Stimulated activated CD4-positive, alpha-beta T cell treated with anti-CD3 and anti-CD28 coated beads, Interleukin-4, amount 100 ng/mL, for 24 hours (primary cell): ENCODE data around the gene C8G.

Experiments
- DNase-seq: peaks from one replicate; pipeline ENCODE4 v3.0.0-alpha.2; 2020

The C8G gene

DNA sequence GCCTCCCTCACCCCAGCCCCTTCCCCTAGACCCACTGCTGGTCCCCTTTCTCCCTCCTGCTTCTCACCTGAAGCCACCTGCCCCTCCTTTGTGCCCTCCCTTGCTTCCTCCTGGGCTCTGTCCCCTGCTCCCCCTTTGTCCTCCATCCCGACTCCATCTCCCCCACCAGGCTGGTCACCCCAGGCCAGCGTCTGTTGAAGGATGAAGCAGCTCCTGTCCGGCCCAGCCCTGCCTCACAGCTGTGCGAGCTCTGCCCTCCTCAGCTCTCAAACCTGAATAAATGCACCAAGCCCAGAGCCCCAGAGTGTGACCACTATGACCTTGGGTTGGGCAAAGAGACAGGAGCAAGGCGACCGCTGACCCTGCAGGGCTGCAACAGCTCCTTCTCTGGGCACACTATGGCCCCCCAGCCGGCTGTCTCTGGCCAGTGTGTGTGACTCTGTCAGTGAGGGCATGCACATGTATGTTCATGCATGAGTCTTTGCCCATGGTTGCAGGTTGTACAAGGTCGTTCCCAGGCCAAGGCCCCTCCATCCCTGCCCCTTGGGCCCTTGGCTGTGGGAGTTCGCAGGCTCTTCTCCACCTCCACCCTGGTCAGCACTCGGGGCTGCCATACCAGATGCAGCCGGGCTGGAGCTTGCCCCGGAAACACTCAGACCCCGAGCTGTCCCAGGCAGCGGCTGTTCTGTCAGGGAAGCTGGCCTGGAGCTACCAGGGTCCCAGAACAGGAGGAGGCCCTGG, 10.3 kb downstream of the C8G start:
- no peak for DNase-seq

- DNase-seq, result no peak
Observed at GRCh38 chr9:136955943-136956335, 10.9 kb downstream of the C8G start.

DNA sequence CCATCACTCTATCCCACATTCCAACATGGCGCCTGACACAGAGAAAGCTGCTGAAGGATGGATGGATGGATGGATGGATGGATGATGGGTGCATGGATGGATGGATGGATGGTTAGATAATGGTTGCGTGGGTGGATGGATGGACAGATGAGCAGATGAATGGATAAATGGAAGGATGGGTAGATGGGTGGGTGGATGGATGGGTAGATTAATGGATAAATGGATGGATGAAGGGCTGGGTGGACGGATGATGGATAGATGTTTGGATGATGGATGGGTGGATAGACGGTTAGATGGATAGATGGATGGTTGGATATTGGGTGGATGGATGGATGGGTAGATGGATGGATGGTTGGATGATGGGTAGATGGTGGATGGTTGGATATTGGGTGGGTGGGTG, 11.6 kb downstream of the C8G start:
- no peak for DNase-seq

DNA sequence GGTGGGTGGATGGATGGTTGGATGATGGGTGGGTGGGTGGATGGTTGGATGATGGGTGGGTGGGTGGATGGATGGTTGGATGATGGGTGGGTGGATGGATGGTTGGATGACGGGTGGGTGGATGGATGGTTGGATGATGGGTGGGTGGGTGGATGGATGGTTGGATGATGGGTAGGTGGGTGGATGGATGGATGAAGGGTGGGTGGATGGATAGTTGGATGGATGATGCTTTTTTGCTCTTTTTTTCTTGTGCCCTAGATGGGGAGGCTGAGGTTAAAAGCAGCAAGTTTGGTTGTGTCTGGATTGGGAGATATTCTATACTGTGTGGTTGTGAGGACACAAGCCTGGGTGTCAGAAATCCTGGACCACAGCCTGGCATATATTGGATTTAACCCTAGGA, 12.4 kb downstream of the C8G start:
- no peak for DNase-seq

DNA sequence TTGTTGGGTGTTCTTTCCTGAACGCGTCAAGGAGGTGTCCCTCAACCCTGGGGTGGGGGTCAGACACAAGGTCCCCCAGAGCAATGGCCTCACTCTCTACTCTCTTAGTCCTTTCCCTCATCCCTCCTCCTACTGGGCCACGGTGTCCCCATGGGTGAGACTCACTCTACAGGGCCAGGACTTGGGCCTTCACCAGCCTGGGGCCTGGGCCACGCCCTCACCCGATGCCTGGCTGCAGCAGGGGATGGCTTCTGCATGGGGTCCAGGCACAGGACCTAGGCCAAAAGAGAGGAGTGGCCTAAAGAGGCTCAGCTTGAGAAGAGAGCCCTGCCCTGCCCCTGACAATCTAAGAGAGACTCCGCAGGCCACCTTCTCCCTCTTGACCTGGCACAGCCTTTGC, 12.9 kb downstream of the C8G start:
- DNase-seq, result no peak

DNA sequence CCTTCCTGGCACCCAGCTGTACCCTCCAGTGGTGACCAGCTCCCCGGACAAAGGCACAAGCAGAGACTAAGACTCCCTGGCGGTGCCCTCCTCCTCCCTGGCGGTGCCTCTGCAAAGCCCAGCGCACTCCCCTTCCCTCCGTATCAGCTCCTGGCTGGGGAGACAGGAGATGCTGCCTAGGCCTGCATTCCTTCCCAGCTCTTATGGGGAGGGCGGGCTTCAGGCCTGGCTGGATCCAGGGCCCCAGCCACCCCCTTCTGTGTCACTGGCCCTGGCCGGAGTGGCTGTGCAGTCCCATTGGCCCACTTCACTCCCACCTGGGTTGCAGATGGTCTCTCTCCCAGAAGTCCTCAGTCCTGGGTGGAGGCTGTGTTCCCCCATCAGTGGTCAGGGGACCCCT, 13.4 kb downstream of the C8G start:
- DNase-seq, result no peak

- no peak for DNase-seq
Observed at GRCh38 chr9:136958898-136959850, 14.1 kb downstream of the C8G start.

- no peak for DNase-seq
Observed at GRCh38 chr9:136960212-136960937, 15.3 kb downstream of the C8G start.

DNA sequence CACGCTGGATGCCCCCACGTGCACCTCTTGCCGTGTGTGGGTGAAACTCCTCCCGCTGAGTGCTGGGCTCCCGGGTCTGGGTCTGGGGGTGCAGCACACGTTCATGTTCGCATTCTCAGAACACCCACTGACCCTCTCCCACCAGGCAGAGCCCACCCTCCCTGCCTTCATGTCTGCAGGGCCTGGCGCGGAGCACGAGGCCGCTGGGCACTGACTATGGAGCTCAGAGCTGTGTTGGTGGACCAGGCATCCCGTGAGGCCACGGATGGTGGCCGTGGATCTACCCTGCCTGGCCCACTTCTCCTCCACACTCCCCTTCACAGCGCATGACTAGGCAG, 15.9 kb downstream of the C8G start:
- DNase-seq, result no peak

DNA sequence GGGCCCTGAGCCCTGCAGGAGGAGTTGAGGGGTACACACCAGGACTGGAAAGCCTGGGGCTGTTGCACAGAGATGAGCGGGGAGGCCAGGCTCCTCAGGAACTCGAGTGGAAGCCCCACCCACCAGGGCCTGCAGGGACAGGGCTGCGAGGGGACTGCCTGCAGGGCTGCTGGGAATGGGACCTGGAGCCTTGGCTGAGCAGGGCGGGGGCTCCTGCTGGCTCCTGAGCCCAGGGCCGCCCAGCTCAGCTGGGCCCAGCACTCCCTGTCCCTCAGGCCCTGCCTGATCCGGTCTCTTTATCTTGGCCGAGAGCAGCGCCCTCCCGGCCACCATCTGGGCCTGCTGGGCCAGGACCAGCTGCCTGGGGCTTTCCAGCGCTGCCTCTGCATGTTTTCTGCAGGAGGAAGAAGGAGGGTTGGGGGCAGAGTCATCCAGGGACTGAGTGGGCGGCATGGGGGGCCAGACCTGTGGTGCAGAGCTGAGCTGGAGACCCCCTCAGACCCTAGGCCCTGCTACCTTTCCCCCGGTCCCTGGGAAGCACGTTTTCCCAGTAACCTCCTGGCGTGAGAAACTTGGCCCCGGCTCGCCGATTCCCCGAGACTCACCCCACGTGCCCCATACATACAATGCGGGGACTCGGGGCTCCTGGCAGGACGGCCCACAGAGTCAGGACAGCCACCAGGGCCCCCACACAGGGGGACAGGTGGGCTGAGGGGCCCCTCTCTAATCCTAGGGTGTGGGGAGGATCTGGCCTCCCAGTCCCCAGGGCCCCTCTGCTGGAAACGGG, 16.4 kb downstream of the C8G start:
- DNase-seq, result no peak

DNA sequence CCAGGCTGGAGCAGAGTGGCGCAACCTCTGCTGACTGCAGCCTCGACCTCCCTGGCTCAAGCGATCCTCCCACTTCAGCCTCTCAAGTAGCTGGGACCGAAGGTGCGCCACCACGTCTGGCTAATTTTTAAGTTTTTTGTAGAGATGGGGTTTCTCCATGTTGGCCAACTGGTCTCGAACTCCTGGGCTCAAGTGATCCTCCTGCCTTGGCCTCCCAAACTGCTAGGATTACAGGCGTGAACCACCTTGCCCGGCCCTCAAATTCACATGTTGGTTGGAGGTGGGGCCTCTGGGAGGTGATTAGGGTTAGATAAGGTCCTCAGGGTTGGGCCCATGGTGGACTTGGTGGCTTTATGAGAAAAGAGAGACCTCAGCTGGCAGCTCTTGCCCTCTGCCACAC, 17.1 kb downstream of the C8G start:
- DNase-seq, result no peak

DNA sequence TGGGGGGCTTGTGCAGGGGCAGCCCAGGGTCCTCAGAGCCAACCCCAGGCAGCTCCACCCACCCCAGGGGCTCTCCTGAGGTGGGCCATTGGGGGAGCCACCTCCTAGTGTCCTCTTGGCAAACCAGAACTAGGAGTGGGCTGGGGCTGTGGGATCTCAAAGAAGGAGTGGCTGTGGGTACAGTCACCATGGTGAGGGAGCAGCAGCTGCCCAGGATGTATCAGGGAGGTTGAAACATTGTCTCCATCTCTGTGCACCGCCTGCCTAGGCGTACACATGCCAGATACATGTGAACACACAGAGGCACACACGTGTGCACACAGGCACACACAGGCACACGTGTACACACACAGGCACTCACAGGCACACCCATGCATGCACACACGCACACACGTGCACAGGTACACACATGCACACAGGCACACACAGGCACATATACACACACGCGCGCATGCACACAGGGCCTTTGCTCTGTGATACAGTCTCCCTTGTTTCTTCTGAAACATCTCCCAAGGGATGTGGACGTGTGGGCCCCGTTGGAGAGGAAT, 17.7 kb downstream of the C8G start:
- no peak for DNase-seq

GRCh38 chr9:136963341-136963740, 18.3 kb downstream of the C8G start:
- DNase-seq, result no peak

DNA sequence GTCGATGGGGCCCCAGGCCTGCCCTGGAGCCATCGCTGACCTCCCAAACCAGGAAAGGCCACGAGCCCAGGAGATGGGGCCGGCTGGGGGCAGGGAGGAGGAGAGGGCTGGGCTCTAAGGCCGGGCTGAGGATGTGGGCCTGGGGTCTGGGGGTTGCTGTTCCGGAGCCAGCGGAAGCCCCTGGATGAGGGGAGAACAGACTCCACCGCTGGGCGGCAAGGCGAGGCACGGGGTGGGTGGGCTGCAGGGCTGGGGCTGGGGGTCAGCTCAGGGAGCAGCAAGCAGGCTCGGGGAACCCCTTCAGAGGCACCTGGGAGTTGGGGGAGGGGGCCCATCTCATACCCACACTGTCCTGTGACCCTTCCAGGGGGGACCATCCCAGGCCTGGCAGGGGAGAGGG, 18.7 kb downstream of the C8G start:
- DNase-seq, result no peak

DNA sequence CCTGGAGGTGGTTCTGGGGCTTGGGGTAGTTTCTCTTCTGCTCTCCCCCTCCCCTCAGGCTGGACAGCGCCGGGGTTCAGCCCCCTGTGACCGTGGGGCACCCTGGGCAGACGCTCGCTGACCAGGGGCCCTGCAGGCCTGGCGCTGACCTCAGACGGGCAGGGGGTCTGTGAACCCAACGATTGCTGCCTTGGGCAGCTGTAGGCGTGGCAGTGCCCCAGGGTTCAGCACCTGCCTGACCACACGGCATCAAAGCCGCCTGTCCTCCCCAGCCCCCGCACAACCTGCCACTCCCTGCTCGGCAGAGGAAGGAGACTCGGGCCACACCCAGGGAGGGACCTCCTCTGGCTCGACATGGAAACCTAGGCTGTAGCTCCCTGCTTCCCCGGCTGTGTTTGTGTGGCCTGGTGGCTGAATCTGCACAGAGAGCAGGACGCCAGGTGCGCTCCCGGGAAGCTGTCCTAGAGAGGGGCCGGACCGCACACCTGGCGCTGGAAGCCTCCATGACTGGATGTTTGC, 19.2 kb downstream of the C8G start:
- DNase-seq, result no peak

DNA sequence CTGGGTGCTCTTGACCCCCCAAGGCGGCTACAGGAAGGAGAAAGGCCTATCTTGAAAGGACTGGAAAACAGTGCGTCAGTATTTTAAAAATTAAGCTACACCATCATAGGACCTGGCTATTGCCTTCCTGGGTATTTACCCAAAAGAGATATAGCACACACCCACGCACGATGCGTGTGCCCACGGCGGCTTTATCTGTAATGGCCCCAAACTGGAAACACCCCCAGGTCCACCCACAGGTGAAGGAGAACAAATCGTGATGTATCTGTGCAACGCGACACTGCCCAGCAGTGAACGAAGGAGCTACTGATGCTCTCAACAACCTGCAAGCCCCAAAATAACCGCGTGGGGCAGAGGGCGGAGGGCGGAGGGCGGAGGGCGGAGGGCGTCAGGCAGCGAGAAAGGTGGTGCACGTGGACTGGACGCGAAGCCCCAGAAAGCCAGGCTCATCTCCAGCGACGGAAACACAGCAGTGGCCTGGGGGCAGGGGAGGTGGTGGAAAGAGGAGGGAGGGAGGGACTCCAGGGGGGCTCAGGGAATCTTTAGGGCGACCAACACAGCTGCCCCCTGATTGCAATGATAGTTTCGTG, 19.9 kb downstream of the C8G start:
- no peak for DNase-seq

DNA sequence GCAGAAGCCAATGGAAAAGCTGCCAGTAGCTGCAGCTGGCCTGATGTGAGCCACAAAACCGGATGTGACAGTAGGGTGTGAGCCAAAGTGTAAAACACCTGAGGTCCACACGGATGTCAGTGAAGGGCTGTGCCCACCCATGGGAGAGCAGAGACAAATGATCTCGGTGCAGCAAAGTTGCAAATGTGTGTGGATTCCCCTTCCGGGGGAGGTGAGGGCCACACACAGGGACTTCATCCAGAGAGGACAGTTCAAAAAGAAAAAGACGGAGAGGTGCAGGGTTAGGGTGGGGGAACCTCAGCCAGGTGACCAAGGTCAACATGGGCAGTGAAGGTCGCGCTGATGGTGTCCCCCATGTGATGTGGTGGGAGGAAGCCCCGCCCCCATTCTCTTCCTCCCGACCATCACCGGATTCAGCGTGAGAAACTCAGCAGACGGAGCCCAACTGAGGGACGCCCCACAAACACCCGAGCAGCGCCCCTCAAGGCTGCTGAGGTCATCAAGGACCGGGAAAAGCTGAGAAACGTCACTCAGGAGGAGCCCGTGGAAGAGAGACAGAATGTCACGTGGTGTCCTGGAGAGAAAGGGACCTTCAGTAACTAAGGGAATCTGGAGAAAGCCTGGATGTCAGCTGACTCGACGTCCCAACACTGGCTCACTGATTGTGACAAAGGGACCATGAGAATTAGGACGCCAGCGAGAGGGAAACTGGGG, 20.9 kb downstream of the C8G start:
- DNase-seq, result no peak

GRCh38 chr9:136968333-136969127, 23.5 kb downstream of the C8G start:
- DNase-seq, result no peak

DNA sequence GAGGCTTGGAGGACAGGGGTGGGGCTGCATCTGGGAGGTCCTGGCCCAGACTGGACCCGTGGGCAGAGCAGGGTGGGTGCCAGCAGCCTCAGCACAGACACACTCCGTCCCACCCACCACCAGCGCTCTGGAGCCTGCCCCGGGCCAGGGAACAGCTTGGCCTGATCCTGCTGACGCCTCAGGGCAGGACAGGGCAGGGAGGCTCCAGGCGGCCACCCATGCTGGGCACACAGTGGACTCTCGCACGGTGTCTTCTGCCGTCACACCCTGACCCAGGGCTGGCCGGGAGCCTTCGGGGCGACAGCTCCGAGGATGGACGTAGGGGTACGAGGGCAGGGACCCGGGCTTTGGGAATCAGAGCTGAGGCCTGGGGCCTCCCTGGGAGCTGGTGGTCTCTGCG, 24.1 kb downstream of the C8G start:
- DNase-seq, result no peak

DNA sequence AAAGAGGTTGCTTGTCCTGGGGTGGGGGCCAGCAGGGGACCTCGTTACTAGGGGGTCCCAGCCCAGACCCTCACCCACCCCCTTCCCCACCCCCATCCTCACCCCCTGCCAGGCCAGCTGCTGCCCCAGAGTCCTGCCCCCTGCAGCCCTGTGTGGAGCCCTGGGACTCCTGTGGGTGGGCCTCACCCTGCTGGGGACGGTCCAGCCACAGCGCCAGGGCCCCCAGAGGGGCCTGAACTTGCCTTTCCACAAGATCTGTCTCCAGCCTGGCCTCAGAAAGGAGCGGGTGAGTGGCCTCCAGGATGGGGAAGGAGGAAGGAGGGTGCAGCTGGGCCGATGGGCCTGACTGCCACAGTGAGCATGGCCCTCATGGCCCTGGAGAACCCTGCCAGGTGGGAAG, 24.7 kb downstream of the C8G start:
- no peak for DNase-seq
